Measurements from ENCODE around the gene GABBR2. TPM values are rescaled to one million over a fixed set of nuclear protein-coding genes. Genes with fewer than 3 reads are reported as not detected.

Gene GABBR2
- total and polyA plus RNA-seq, 4 donors = 20.0 to 140 (median 93.3) TPM

DNA sequence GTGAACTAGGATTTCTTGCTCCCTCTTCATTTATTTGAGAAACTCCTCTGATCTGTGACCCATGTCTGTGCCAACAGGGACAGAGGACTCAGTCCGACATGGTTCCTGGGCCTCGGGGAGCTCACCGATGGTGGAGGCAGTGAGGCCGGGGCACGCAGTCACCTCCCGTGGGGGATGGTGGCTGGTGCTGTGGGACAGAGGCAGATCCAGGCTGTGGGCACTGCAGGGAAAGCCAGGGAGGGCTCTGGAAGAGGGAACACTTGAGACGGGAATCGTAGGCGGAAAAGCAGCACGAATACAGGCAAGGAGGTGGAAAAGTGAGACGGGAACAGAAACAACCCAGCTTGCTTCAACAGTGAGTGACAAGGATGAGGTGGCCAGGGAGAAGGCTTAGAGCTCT lies 127.8 kb downstream of the GABBR2 start:
- Histone ChIP-seq H3K36me3 (ENCODE audit: control insufficient read depth, insufficient read depth, low read length) (peaks cover 14% of the 10 kb centered on the region), H3K27ac (ENCODE audit: low read depth, low read length) (no peak overlapping the region), H3K9me3 (ENCODE audit: control insufficient read depth, insufficient read depth, low read length) (no peaks in the 10 kb centered on the region), H3K4me3 (ENCODE audit: low read depth, low read length) (no peak overlapping the region), H3K27me3 (ENCODE audit: control insufficient read depth, insufficient read depth, low read length) (no peaks in the 10 kb centered on the region), H3K4me1 (ENCODE audit: control insufficient read depth, insufficient read depth, low read length) (no peaks in the 10 kb centered on the region)
- no peak for DNase-seq (ENCODE audit: low read depth in 4 of 6, low spot score in 6 of 6)
- 83% methylated on average over 11 of the region's 11 CpGs for WGBS (ENCODE audit: insufficient coverage)

DNA sequence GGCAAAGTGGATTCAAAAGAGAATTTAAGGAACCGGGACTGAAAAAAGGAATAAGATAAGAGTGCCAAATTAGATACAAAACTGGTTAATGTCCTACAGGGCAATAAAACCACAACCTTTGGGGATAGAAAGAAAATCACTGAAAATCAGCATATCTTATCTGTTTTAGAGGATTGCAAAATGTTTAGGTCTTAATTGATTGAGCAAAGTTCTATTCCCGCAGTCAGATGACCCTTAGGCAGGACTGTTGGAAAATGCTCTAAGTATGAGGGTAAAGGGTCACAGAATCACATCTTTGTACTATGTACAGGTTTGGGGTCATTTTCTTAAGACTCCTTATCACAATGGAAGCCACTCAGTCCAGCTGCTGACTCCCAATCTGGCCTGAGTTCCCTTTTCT lies 129.0 kb downstream of the GABBR2 start:
- no CpG with 5 or more reads among the region's 2 CpGs for whole genome bisulfite sequencing (ENCODE audit: insufficient coverage)
- peaks cover 19% of the 10 kb centered on the region for H3K36me3 ChIP-seq (ENCODE audit: control insufficient read depth, insufficient read depth, low read length)
- DNase-seq (ENCODE audit: low read depth in 4 of 6, low spot score in 6 of 6) = no peak
- no peaks in the 10 kb centered on the region for H3K27me3 ChIP-seq (ENCODE audit: control insufficient read depth, insufficient read depth, low read length)
- no peaks in the 10 kb centered on the region for H3K9me3 ChIP-seq (ENCODE audit: control insufficient read depth, insufficient read depth, low read length)
- H3K4me1 ChIP-seq (ENCODE audit: control insufficient read depth, insufficient read depth, low read length) = no peaks in the 10 kb centered on the region
- no peak overlapping the region for H3K27ac ChIP-seq (ENCODE audit: low read depth, low read length)
- H3K4me3 ChIP-seq (ENCODE audit: low read depth, low read length) = no peak overlapping the region

DNA sequence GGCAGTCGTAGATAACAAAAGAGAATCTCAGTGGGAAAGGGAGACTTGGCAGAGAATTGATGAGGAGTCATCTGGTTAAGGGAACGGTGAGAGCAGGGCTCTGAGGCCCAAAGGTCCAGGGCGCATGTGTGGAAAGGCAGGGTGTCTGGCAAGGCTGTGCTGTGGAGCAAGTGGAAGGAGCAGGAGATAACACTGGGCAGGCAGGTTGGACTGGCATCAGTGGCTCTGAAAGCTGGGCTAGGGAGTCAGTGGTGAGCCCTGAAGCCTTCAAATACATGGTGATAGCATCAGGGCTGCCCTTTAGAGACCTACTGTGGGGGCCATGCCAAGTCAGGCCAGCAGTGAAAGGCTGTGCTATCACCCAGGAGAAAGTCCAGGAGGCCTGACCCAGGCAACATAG lies 131.3 kb downstream of the GABBR2 start:
- Histone ChIP-seq H3K27ac (ENCODE audit: low read depth, low read length) (no peak overlapping the region), H3K36me3 (ENCODE audit: control insufficient read depth, insufficient read depth, low read length) (peaks cover 19% of the 10 kb centered on the region), H3K27me3 (ENCODE audit: control insufficient read depth, insufficient read depth, low read length) (no peaks in the 10 kb centered on the region), H3K9me3 (ENCODE audit: control insufficient read depth, insufficient read depth, low read length) (no peaks in the 10 kb centered on the region), H3K4me1 (ENCODE audit: control insufficient read depth, insufficient read depth, low read length) (peaks cover 8% of the 10 kb centered on the region), H3K4me3 (ENCODE audit: low read depth, low read length) (no peak overlapping the region)
- DNase-seq (ENCODE audit: low read depth in 4 of 6, low spot score in 6 of 6) = no peak
- 74% methylated on average over 3 of the region's 3 CpGs for WGBS (ENCODE audit: insufficient coverage)

DNA sequence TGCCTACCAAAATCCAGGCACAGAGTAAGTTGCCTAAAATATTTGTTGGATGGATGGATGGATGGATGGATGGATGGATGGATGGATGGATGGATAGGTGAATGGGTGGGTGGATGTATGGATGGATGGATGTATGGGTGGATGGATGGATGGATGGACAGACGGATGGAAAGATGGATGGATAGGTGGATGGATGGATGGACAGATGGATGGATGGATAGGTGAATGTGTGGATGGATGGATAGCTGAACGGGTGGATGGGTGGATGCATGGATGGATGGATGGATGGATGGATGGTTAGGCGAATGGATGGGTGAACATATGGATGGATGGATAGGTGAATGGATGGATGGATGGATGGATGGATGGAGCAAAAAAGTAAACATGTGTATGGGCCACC lies 131.9 kb downstream of the GABBR2 start:
- H3K4me3 ChIP-seq (ENCODE audit: low read depth, low read length) = no peak overlapping the region
- H3K4me1 ChIP-seq (ENCODE audit: control insufficient read depth, insufficient read depth, low read length) = peaks cover 12% of the 10 kb centered on the region
- DNase-seq (ENCODE audit: low read depth in 4 of 6, low spot score in 6 of 6) = no peak
- no peak overlapping the region for H3K27ac ChIP-seq (ENCODE audit: low read depth, low read length)
- no peaks in the 10 kb centered on the region for H3K27me3 ChIP-seq (ENCODE audit: control insufficient read depth, insufficient read depth, low read length)
- H3K9me3 ChIP-seq (ENCODE audit: control insufficient read depth, insufficient read depth, low read length) = no peaks in the 10 kb centered on the region
- 95% methylated on average over 3 of the region's 3 CpGs for WGBS (ENCODE audit: insufficient coverage)
- peaks cover 19% of the 10 kb centered on the region for H3K36me3 ChIP-seq (ENCODE audit: control insufficient read depth, insufficient read depth, low read length)

DNA sequence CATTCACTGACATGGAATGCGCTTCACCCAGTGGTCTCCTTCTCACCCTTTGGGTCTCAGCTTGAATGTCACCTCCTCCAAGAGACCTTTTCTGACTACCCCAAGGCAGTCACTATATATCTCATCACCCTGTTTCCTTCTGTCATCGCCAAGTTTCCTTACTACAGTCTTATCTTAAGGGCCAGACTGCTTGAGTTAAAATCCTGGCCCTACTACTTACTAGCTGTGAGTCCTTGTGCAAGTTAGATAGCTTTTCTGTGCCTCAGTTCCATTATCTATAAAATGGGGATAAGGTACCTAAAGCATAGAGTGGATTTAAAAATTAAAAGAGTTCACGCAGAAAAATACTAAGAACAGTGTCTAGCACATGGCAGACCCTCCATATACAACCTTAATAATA lies 132.4 kb downstream of the GABBR2 start:
- no peak overlapping the region for H3K4me3 ChIP-seq (ENCODE audit: low read depth, low read length)
- DNase-seq (ENCODE audit: low read depth in 4 of 6, low spot score in 6 of 6) = no peak
- WGBS (ENCODE audit: insufficient coverage) = 88% methylated on average over 1 of the region's 3 CpGs
- H3K27me3 ChIP-seq (ENCODE audit: control insufficient read depth, insufficient read depth, low read length) = no peaks in the 10 kb centered on the region
- H3K36me3 ChIP-seq (ENCODE audit: control insufficient read depth, insufficient read depth, low read length) = peaks cover 22% of the 10 kb centered on the region
- H3K4me1 ChIP-seq (ENCODE audit: control insufficient read depth, insufficient read depth, low read length) = peaks cover 17% of the 10 kb centered on the region
- no peaks in the 10 kb centered on the region for H3K9me3 ChIP-seq (ENCODE audit: control insufficient read depth, insufficient read depth, low read length)
- no peak overlapping the region for H3K27ac ChIP-seq (ENCODE audit: low read depth, low read length)

DNA sequence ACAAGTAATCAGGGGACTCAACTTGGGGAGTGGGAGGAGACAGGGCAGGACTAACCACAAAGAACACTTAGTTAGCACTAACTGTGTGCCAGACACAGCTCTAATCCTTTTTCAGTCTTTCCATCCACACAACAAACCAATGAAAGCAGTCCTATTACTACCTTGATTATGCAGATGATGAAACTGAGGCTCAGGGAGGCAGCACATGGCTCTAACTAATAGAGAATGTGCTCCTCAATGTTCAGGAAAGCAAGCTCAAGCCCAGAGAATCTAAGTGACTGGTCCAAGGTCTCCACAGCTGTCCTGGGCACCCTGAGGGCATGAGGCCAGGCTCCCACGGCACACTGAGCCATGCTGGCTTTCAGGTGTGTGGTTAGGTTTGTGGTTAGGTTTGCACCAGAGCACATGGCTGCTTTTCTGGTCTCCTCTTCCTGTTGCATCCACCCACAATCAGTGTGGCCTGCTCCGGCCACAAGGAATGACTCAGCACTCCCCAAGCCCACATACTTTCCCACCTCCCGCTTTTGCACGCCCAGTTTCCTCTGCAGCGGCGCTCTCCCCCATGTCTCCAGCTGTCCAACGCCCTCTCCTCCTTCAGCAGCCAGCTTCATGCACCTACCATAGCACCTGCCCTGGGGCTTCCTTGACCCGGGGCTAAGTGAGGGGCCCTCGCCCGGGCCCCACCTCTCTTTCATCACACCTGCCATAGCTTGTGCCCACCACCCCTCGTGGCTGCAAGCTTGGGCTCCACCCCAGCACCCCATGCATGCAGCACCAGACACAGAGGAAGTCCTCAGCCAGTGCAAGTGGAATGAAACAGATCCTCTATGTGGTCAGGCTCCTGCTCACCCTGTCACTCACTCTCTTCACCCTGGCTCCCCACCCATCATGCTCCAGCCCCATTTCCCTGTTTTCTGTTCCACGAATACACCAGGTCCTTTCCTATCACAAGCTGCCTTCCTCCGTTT lies 133.1 kb downstream of the GABBR2 start:
- WGBS (ENCODE audit: insufficient coverage) = 81% methylated on average over 10 of the region's 13 CpGs
- H3K27ac ChIP-seq (ENCODE audit: low read depth, low read length) = no peak overlapping the region
- DNase-seq (ENCODE audit: low read depth in 4 of 6, low spot score in 6 of 6) = no peak

DNA sequence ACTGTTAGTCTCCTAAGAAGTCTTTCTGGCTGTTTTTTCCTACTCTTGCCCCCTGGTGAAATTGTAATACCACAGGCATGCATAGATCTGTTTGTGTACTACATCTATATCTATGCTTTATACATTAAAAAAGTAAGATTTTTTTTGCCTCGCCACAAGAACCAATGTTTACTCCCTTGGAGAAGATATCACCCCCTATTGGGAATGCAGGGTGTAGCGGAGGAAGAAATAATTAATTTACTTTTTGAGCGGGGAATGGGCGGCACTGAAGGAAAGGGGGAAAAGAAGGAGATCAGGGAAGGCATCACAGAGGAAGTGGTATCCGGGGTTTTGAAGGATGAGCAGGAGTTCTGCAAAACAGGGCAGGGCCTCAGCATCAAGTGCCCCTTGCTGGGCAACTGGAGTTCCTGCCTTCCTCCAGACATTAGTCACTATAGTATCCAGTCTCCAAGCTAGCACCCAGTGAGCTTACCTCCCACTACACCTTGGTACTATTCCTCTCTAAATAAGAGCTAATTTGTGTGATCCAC lies 134.9 kb downstream of the GABBR2 start:
- H3K27ac ChIP-seq (ENCODE audit: low read depth, low read length) = no peak overlapping the region
- no peak for DNase-seq (ENCODE audit: low read depth in 4 of 6, low spot score in 6 of 6)

More for the DNA sequence above, 133.1 kb downstream of the GABBR2 start:
- peaks cover 24% of the 10 kb centered on the region for H3K4me1 ChIP-seq (ENCODE audit: control insufficient read depth, insufficient read depth, low read length)
- H3K4me3 ChIP-seq (ENCODE audit: low read depth, low read length) = no peak overlapping the region
- H3K9me3 ChIP-seq (ENCODE audit: control insufficient read depth, insufficient read depth, low read length) = no peaks in the 10 kb centered on the region
- H3K27me3 ChIP-seq (ENCODE audit: control insufficient read depth, insufficient read depth, low read length) = no peaks in the 10 kb centered on the region
- peaks cover 22% of the 10 kb centered on the region for H3K36me3 ChIP-seq (ENCODE audit: control insufficient read depth, insufficient read depth, low read length)

DNA sequence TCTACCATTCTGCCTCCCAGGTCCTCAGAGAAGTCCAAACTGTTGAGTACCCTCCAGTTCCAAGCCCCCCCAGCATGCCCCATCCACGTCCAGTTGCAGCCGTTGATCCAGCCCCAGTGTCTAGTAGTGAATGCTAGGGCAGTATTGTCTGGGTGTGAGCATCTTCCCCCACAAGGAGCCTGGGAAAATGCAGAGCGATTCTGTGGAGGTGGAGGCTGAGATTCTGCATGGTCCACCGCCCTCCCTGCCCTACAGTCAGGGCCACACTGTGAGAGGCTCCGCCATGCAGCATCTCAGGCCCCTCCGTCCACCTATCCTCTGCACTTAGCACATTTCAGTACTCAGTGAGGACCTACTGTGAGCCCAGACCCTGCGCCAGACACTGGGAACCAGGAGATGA lies 135.9 kb downstream of the GABBR2 start:
- 73% methylated on average over 4 of the region's 7 CpGs for WGBS (ENCODE audit: insufficient coverage)
- H3K36me3 ChIP-seq (ENCODE audit: control insufficient read depth, insufficient read depth, low read length) = peaks cover 21% of the 10 kb centered on the region

More for the DNA sequence above, 134.9 kb downstream of the GABBR2 start:
- no peaks in the 10 kb centered on the region for H3K27me3 ChIP-seq (ENCODE audit: control insufficient read depth, insufficient read depth, low read length)
- H3K4me3 ChIP-seq (ENCODE audit: low read depth, low read length) = no peak overlapping the region
- WGBS (ENCODE audit: insufficient coverage) = 100% methylated on average over 3 of the region's 5 CpGs
- H3K4me1 ChIP-seq (ENCODE audit: control insufficient read depth, insufficient read depth, low read length) = peaks cover 38% of the 10 kb centered on the region
- H3K9me3 ChIP-seq (ENCODE audit: control insufficient read depth, insufficient read depth, low read length) = no peaks in the 10 kb centered on the region
- peaks cover 22% of the 10 kb centered on the region for H3K36me3 ChIP-seq (ENCODE audit: control insufficient read depth, insufficient read depth, low read length)

DNA sequence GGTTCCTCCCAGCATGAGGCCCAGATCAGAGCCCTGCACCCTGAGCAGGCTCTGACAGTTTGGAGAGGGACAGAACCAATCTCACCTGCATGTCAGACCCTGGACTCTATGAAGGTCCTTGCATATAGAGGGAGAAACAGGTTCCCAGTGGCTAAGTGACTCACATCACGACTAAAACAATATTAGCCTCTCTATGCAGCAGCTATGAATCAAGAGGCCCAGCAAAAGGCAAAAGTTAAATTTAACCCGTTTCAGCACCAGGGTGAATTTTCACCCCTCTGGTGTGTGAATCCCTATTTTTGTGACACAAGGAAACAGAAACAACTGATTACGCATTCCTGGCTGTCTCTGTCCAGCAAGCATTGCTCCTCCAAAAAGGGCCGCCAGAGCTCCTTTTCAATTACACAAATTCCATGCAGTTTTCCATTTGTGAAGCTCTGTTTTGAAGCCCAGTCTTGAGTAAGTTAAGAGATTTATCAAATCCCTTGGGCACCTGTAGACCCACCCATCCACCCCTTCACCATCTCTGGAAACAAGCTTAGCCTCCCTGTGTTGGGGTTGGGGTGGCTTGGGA lies 136.6 kb downstream of the GABBR2 start:
- WGBS (ENCODE audit: insufficient coverage) = 39% methylated on average over 3 of the region's 4 CpGs
- peaks cover 15% of the 10 kb centered on the region for H3K36me3 ChIP-seq (ENCODE audit: control insufficient read depth, insufficient read depth, low read length)
- peaks cover 48% of the 10 kb centered on the region for H3K4me1 ChIP-seq (ENCODE audit: control insufficient read depth, insufficient read depth, low read length)
- no peak overlapping the region for H3K4me3 ChIP-seq (ENCODE audit: low read depth, low read length)
- no peaks in the 10 kb centered on the region for H3K27me3 ChIP-seq (ENCODE audit: control insufficient read depth, insufficient read depth, low read length)
- no peaks in the 10 kb centered on the region for H3K9me3 ChIP-seq (ENCODE audit: control insufficient read depth, insufficient read depth, low read length)
- H3K27ac ChIP-seq (ENCODE audit: low read depth, low read length) = no peak overlapping the region
- no peak for DNase-seq (ENCODE audit: low read depth in 4 of 6, low spot score in 6 of 6)

More for the DNA sequence above, 135.9 kb downstream of the GABBR2 start:
- no peak overlapping the region for H3K4me3 ChIP-seq (ENCODE audit: low read depth, low read length)
- H3K27ac ChIP-seq (ENCODE audit: low read depth, low read length) = no peak overlapping the region
- DNase-seq (ENCODE audit: low read depth in 4 of 6, low spot score in 6 of 6) = no peak
- no peaks in the 10 kb centered on the region for H3K9me3 ChIP-seq (ENCODE audit: control insufficient read depth, insufficient read depth, low read length)
- H3K4me1 ChIP-seq (ENCODE audit: control insufficient read depth, insufficient read depth, low read length) = peaks cover 48% of the 10 kb centered on the region
- no peaks in the 10 kb centered on the region for H3K27me3 ChIP-seq (ENCODE audit: control insufficient read depth, insufficient read depth, low read length)

Measured in spinal cord (tissue), 10 donors.